Activated naive CD8-positive, alpha-beta T cell treated with anti-CD3 and anti-CD28 coated beads for 36 hours (primary cell): ENCODE results near the gene TPST1. TPM values are rescaled to one million over a fixed set of nuclear protein-coding genes. Genes with fewer than 3 reads are reported as not detected.
"Not testable (repeated sequence)": the region's sequence is repeated elsewhere in the genome, so short reads cannot be mapped to it uniquely, and the experiment has no call there.

Experiments
- DNase-seq: peaks from one replicate; pipeline ENCODE4 v3.0.0; 2021
- H3K27ac Mint-ChIP-seq: one replicate; pipeline ENCODE4 v1.8.0; 2022; ENCODE audit warnings: mild to moderate bottlenecking, moderate library complexity, mixed read lengths
- H3K27me3 Mint-ChIP-seq: one replicate; pipeline ENCODE4 v1.8.0; 2022; ENCODE audit warnings: mild to moderate bottlenecking, mixed read lengths
- H3K36me3 Mint-ChIP-seq: one replicate; pipeline ENCODE4 v1.8.0; 2021; ENCODE audit warnings: mild to moderate bottlenecking, mixed read lengths
- H3K4me1 Mint-ChIP-seq: one replicate; pipeline ENCODE4 v1.8.0; 2021; ENCODE audit warnings: mixed read lengths
- H3K4me3 Mint-ChIP-seq: one replicate; pipeline ENCODE4 v1.8.0; 2022; ENCODE audit warnings: mild to moderate bottlenecking, moderate library complexity, mixed read lengths
- H3K9me3 Mint-ChIP-seq: one replicate; pipeline ENCODE4 v1.8.0; 2022; ENCODE audit warnings: mixed read lengths
- total RNA-seq, 2 experiments: library from RNA; stranded (reverse); gene quantifications; one replicate each; pipeline ENCODE4 v1.2.3, GENCODE V29; 2021

TPST1 gene
- total RNA-seq: 1 to 10 TPM; 3.0 to 4.1 TPM

DNA sequence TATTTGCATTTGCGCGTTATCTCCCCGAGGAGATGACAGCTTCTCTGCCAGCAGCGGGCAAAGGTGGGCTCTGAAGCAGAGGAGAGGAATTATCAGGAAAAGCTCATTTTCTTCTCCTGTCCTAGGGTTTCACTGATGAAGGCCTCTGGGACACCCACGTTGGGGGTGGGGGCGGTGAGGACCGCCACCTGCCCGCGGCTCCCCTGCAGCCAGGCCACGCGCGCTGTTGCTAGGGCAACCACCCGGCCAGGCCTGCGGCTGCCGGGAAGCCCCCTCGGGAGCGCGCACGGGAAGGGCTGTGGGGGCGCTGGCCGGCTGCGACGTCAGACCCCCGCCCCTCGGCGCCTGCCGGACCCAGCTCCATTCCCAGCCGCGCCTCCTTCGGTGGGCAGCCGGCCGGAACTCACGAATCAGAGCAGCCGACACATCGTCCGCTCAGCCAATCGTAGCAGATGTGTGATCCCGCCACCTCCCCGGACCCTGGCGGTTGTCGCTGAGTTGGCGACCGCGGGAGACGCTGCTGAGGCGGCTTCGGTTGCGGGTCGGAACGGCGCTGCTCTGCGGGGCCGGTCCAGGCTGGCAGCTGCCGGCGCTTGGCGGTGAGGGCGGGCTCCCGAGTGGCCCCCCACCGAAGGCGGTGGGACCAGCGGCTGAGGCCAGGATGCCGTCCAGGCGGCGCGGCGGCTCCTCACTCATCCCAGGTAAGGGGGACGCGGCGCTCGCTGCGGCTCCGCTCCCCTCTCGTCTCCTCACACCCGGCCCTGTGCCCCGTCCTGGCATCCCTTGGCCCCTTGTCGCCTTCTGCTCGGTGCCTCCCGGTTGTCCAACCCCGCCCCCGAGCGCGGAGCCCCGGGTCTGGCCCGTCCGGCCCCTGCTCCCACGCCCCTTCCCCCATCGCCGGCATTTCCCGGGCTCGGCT lies at the start of gene TPST1:
Gene TPST1 (plus strand): TSS at position 513 of the 919 bp plus-strand sequence. CDS start 35,092 bp downstream, outside the sequence.
- no peaks in the 10 kb centered on the region for H3K9me3 Mint-ChIP-seq
- H3K4me3 Mint-ChIP-seq: peak within 1 kb of the TSS; percentile 90
- peaks cover 6% of the 10 kb centered on the region for H3K36me3 Mint-ChIP-seq
- peak; percentile 89 for DNase-seq
- H3K4me1 Mint-ChIP-seq: peaks cover 38% of the 10 kb centered on the region
- H3K27me3 Mint-ChIP-seq: peaks cover 9% of the 10 kb centered on the region
- peak within 1 kb of the TSS; percentile 69 for H3K27ac Mint-ChIP-seq

DNA sequence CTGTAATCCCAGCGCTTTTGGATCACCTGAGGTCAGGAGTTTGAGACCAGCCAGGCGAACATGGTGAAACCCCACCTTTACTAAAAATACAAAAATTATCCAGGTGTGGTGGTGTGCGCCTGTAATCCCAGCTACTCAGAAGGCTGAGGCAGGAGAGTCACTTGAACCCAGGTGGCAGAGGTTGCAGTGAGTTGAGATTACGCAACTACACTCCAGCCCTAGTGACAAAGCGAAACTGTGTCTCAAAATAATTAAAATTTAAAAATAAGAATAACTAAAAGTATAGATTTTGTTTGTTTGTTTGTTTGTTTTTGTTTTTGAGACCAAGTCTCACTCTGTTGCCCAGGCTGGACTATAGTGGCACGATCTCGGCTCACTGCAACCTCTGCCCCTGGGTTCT lies 49.1 kb upstream of the TPST1 start:
- not testable (repeated sequence) for H3K27me3 Mint-ChIP-seq, H3K27ac Mint-ChIP-seq, H3K9me3 Mint-ChIP-seq, H3K4me1 Mint-ChIP-seq, DNase-seq, H3K4me3 Mint-ChIP-seq
- H3K36me3 Mint-ChIP-seq: peaks cover 62% of the 10 kb centered on the region

DNA sequence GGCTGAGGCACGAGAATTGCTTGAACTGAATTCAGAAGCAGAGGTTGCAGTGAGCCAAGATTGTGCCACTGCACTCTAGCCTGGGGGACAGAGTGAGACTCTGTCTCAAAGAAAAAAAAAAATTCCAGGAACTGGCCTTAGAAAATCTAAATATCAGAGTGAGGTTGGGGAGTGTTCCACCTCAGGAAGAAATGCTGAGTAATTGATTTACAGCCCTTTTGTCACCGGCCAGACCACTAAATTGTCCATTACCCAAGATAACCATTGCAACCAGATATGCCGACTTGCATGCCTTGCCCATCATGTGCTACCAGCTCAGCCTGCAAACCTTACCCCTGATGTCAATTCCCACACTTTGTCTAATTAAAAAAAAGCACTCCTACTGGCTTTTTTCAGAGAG lies 48.1 kb upstream of the TPST1 start:
- Mint-ChIP-seq H3K9me3 (peaks cover 8% of the 10 kb centered on the region), H3K4me1 (no peaks in the 10 kb centered on the region), H3K27me3 (no peaks in the 10 kb centered on the region), H3K27ac (no peak overlapping the region), H3K4me3 (no peak overlapping the region), H3K36me3 (peaks cover 60% of the 10 kb centered on the region)
- no peak for DNase-seq

DNA sequence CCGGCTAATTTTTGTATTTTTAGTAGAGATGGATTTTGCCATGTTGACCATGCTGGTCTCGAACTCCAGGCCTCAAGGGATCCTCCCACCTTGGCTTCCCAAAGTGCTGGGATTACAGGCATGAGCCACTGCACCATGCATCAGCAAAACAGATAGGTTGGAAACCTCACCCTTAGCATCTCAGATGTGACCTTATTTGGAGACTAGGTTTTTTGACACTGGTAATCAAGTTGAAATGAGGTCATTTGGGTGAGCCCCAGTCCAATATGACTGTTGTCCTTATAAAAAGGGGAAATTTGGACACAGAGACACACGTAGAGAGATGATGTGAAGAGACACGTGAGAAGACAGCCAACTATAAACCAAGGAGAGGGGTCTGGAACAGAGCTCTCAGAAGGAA lies 42.5 kb upstream of the TPST1 start:
- H3K4me1 Mint-ChIP-seq: no peaks in the 10 kb centered on the region
- H3K4me3 Mint-ChIP-seq: no peak overlapping the region
- H3K9me3 Mint-ChIP-seq: peaks cover 6% of the 10 kb centered on the region
- no peak overlapping the region for H3K27ac Mint-ChIP-seq
- DNase-seq: no peak
- no peaks in the 10 kb centered on the region for H3K27me3 Mint-ChIP-seq
- H3K36me3 Mint-ChIP-seq: peaks cover 22% of the 10 kb centered on the region

DNA sequence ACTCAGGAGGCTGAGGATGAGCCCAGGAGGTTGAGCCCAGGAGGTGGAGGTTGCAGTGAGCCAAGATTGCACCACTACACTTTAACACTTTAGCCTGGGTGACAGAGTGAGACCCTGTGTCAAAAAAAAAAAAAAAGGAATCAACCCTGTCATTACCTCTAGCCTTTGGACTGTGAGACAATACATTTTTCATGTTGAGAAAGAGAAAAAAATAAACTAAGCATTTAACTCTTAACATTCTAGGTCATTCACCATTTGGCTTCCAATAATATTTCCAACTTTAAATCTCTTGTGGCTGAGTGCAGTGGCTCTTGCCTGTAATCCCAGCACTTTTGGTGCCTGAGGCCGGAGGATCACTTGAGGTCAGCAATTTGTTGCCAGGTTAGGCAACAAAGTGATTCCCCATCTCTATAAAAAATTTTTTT lies 41.9 kb upstream of the TPST1 start:
- H3K4me1 Mint-ChIP-seq: peaks cover 3% of the 10 kb centered on the region
- peaks cover 3% of the 10 kb centered on the region for H3K9me3 Mint-ChIP-seq
- H3K27ac Mint-ChIP-seq: no peak overlapping the region
- no peaks in the 10 kb centered on the region for H3K27me3 Mint-ChIP-seq
- peaks cover 17% of the 10 kb centered on the region for H3K36me3 Mint-ChIP-seq
- no peak for DNase-seq
- no peak overlapping the region for H3K4me3 Mint-ChIP-seq

DNA sequence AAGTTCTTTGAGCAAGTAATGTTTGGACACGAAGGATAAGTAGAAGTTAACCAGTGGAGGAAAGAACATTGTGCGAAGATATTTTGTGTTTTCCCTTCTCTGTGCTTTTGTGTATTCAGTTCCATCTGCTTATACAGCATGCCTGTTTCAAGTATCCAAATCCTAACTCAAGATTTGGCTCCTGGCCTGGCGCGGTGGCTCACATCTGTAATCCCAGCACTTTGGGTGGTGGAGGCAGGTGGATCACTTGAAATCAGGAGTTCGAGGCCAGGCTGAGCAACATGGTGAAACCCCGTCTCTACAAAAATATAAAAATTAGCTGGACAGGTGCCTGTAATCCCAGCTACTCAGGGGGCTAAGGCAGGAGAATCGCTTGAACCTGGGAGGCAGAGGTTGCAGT lies 40.8 kb upstream of the TPST1 start:
- Mint-ChIP-seq H3K36me3 (peaks cover 6% of the 10 kb centered on the region), H3K4me3 (no peak overlapping the region), H3K27ac (no peak overlapping the region), H3K9me3 (no peaks in the 10 kb centered on the region), H3K27me3 (no peaks in the 10 kb centered on the region), H3K4me1 (peaks cover 4% of the 10 kb centered on the region)
- DNase-seq: no peak

DNA sequence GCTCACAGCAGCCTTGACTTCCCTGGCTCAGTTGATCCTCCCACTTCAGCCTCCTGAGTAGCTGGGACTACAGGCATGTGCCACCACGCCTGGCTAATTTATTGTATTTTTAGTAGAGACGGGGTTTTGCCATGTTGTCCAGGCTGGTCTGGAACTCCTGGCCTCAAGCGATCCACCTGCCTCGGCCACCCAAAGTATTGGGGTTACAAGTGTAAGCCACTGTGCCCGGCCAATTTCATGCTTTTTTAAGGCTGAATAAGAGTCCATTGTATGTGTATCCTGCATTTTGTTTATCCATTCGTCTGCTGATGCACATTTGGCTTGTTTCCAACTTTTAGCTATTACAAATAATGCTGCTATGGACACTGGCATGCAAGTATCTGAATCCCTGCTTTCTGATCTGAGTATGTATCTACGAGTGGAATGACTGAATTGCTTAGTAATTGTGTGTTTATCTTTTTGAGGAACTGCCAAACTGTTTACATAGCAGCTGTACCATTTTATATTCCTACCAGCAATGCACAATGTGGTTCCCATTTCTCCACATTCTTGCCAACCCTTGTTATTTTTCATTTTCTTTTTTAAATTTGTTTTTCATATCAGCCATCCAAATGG lies 37.3 kb upstream of the TPST1 start:
- Mint-ChIP-seq H3K9me3 (no peaks in the 10 kb centered on the region), H3K4me1 (peaks cover 4% of the 10 kb centered on the region), H3K36me3 (no peaks in the 10 kb centered on the region), H3K4me3 (no peak overlapping the region), H3K27ac (no peak overlapping the region), H3K27me3 (no peaks in the 10 kb centered on the region)
- DNase-seq: no peak

DNA sequence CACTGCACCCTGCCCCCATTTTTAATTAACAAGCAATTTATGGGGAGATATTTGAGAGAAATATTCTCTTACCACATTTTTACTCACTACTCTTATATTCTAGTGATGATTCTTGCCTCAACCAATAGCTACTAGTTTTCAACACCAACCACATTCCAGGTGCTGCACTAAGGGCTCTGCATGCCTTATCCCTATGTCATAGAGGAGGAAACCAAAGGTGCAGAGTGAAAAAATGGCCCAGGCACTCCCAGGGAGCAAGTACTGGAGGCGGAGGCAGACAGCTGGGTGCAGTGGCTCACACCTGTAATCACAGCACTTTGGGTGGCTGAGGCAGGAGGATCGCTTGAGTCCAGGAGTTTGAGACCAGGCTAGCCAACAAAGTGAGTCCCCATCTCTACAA lies 35.5 kb upstream of the TPST1 start:
- Mint-ChIP-seq H3K4me3 (no peak overlapping the region), H3K9me3 (no peaks in the 10 kb centered on the region), H3K36me3 (no peaks in the 10 kb centered on the region)

DNA sequence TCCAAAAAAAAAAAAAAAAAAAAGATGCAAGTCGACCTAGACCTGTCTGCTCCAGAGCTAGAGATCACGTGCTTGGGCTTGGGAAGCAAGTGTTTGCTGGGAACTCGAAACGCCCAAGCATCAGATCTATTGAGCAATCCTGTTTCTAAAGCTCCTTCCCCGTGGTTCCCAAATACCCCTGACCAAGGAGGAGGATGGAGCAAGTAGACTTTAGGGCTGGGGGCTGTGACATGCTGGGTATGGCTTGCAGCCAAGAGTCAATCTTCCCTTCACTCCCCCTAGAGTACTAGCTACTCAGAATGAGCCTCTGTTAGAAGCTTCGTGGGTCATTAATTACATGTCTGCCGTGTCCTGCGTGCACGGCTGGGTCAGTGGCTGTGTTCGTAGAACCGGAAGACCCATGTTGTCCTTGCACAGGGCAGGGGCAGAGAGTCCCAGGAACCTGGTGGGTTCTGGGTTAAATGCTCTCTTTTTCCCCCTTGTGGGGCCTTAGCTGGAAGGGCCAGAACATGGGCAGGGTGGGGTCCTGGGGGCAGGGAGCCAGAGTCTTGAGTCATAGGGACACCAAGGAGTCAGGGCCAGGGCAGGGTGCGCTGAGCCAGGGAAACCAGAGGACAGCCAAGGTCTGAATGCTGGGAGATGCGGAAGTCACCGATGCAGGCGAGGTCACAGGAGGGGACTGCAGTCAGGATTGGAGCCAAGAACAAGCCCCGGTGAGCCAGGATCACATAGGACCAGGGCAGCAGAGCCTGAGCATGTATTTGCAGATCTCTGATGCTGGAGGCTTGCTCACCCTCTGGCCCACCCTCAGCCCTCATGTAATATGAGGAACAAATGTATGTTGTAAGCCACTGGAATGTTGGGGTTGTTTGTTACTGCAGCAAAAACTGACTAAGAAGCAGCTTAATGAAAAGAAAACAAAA lies 34.6 kb upstream of the TPST1 start:
- Mint-ChIP-seq H3K27ac (no peak overlapping the region), H3K4me1 (peaks cover 7% of the 10 kb centered on the region), H3K9me3 (no peaks in the 10 kb centered on the region), H3K4me3 (no peak overlapping the region), H3K27me3 (no peaks in the 10 kb centered on the region), H3K36me3 (no peaks in the 10 kb centered on the region)
- DNase-seq: no peak

More for the DNA sequence above, 35.5 kb upstream of the TPST1 start:
- H3K4me1 Mint-ChIP-seq: peaks cover 7% of the 10 kb centered on the region
- no peaks in the 10 kb centered on the region for H3K27me3 Mint-ChIP-seq
- no peak for DNase-seq
- H3K27ac Mint-ChIP-seq: no peak overlapping the region

DNA sequence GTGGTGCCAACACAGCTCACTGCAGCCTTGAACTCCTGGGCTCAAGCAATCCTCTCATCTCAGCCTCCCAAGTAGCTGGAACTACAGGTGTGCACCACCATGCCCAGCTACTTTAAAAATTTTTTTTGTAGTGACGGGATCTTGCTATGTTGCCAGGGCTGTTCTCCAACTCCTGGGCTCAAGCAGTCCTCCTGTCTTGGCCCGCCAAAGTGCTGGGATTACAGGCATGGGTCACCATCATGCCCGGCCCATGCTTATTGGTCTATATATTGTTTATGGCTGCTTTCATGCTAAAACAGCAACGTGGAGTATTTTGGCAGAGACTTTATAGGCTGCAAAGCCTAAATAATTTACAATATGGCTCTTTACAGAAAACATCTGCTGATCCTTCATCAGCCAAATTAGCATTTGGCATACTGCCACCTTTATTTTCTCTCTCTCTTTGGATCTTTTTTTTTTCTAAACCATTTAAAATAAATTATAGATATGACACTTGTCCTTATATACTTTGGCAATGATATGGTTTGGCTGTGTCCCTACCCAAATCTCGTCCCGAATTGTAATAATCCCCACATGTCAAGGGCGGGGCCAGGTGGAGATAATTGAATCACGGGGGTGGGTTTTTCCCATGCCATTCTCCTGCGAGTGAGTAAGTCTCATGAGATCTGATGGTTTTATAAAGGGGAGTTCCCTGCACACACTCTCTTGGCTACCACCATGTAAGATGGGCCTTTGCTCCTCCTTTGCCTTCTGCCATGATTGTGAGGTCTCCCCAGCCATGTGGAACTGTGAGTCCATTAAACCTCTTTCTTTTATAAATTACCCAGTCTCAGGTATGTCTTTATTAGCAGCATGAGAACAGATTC lies 32.4 kb upstream of the TPST1 start:
- H3K9me3 Mint-ChIP-seq, H3K27ac Mint-ChIP-seq, H3K4me1 Mint-ChIP-seq, H3K4me3 Mint-ChIP-seq, H3K27me3 Mint-ChIP-seq, H3K36me3 Mint-ChIP-seq: not testable (repeated sequence)
- DNase-seq: peak; percentile 7

DNA sequence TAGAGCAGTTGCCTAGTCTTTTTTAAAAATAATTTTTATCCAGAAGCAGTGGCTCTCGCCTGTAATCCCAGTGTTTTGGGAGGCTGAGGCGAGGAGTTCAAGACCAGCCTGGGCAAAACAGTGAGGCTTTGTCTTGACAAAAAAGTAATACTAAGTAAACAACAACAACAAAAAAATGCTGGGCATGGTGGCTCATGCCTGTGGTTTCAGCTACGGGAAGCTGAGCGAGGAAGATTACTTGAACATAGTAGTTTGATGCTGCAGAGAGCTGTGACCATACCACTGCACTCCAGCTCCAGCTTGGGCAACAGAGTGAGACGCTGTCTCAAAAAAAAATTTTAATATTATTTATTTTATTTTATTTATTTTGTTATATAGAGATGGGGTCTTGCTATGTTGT lies 31.3 kb upstream of the TPST1 start:
- no peak overlapping the region for H3K27ac Mint-ChIP-seq
- H3K9me3 Mint-ChIP-seq: no peaks in the 10 kb centered on the region
- peaks cover 3% of the 10 kb centered on the region for H3K4me1 Mint-ChIP-seq
- no peaks in the 10 kb centered on the region for H3K36me3 Mint-ChIP-seq
- H3K27me3 Mint-ChIP-seq: no peaks in the 10 kb centered on the region
- no peak overlapping the region for H3K4me3 Mint-ChIP-seq
- DNase-seq: no peak

DNA sequence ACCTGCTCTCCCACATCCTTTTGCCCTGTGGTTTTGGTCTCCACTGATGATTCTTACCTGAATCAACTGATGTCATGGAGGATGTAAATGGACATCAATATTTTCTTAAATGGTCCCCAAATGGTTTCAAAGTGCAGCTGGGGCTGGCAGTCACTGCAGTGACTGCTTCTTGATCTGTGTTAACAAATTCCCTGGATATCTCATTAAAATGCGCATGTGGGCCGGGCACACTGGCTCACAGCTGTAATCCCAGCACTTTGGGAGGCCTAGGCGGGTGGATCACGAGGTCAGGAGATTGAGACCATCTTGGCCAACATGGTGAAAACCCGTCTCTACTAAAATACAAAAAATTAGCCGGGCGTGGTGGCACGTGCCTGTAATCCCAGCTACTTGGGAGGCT lies 30.1 kb upstream of the TPST1 start:
- H3K27ac Mint-ChIP-seq, H3K9me3 Mint-ChIP-seq, H3K27me3 Mint-ChIP-seq, H3K4me3 Mint-ChIP-seq, H3K36me3 Mint-ChIP-seq, DNase-seq, H3K4me1 Mint-ChIP-seq: not testable (repeated sequence)

DNA sequence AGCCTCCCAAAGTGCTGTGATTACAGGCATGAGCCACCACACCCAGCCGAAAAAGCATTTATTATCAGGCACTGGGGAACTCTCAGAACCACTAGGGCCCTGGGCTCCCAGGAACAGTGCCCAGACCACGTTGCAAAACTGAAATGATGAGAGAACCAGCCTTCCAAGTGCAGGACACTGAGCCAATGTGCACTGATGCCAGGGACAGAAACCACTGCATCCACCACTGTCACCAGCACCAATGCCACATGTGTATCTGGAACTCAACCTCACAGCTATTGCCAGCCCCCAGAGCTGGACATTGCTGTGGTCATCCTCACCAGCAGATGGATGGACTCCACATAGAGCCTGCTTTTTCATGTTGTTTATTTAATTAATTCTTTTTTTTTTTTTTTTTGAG lies 28.2 kb upstream of the TPST1 start:
- Mint-ChIP-seq H3K4me1 (peaks cover 3% of the 10 kb centered on the region), H3K4me3 (no peak overlapping the region), H3K27ac (no peak overlapping the region), H3K27me3 (no peaks in the 10 kb centered on the region), H3K36me3 (no peaks in the 10 kb centered on the region), H3K9me3 (no peaks in the 10 kb centered on the region)
- no peak for DNase-seq

DNA sequence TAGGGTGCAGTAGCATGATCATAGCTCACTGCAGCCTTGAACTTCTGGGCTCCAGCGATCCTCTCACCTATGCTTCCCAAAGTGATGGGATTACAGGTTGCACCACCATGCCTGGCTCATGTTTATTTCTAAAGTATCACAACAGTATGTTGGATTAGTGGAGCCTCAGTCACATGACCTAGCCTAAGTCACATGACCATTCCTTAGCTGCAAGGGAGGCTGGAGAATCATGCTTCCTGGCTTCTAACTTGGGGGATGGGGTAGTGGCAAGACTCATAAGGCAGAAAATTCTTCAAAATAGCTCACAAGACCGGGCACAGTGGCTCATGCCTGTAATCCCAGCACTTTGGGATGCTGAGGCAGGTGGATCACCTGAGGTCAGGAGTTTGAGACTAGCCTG lies 26.9 kb upstream of the TPST1 start:
- DNase-seq: no peak
- no peak overlapping the region for H3K27ac Mint-ChIP-seq
- H3K36me3 Mint-ChIP-seq: no peaks in the 10 kb centered on the region
- H3K4me3 Mint-ChIP-seq: no peak overlapping the region
- no peaks in the 10 kb centered on the region for H3K27me3 Mint-ChIP-seq
- H3K9me3 Mint-ChIP-seq: no peaks in the 10 kb centered on the region
- no peaks in the 10 kb centered on the region for H3K4me1 Mint-ChIP-seq
